ENCODE results near the gene GNPTG. TPM values are rescaled to one million over a fixed set of nuclear protein-coding genes. Genes with fewer than 3 reads are reported as not detected.

Gene GNPTG
- total and polyA plus RNA-seq, 9 of the 15 experiments (the other 6 are each of a cell fraction or from before 2014, with no cell fraction given): 0.69 to 33.3 (median 13.6) TPM

DNA sequence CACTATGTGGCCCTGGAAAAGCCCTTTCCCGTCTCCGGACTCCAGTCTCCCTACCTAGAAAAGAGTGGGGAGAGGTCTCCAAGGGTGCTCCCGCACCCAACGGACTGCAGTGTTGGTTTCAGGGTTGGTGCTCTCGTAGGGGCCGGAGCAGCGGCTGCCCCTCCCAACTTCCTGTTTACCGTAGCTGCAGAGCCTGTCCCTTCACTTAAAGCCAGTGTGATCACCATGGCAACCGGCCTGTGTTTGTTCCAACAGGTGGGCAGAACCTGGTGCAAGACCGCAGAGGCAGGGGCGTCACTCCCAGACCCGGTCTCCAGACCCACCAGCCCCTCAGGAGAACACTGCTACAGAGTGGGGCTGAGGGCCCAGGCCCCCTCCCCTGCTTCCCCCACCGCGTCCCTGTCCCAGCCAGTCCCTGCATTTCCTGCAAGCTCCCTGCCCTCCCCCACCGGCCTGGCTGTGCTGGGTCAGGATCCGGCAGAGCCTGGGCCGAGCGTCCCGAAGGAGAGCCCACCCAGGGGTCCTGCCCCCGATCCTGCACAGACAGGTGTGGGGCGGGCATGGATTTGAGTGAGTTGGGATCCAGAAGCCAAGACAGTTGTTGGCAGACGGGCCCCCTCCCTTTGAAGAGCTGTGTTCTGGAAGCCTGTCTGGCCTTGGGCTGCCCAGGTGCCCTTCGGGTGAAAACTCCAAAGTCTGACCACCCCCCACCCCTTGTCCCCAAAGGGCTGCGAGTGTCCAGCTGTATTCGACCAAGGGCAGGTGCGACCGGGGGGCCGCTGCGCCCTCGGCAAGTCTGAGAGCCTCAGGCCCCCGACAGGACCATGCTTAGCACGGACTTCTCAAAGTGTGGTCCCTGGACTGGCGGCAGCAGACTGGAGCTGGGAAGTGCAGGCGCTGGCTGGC, 19.8 kb upstream of the GNPTG start (continued):
- TF ChIP-seq, protein P1, sequence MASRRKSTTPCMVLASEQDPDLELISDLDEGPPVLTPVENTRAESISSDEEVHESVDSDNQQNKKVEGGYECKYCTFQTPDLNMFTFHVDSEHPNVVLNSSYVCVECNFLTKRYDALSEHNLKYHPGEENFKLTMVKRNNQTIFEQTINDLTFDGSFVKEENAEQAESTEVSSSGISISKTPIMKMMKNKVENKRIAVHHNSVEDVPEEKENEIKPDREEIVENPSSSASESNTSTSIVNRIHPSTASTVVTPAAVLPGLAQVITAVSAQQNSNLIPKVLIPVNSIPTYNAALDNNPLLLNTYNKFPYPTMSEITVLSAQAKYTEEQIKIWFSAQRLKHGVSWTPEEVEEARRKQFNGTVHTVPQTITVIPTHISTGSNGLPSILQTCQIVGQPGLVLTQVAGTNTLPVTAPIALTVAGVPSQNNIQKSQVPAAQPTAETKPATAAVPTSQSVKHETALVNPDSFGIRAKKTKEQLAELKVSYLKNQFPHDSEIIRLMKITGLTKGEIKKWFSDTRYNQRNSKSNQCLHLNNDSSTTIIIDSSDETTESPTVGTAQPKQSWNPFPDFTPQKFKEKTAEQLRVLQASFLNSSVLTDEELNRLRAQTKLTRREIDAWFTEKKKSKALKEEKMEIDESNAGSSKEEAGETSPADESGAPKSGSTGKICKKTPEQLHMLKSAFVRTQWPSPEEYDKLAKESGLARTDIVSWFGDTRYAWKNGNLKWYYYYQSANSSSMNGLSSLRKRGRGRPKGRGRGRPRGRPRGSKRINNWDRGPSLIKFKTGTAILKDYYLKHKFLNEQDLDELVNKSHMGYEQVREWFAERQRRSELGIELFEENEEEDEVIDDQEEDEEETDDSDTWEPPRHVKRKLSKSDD (conservative IDR thresholded peaks at IDR 0.05; ENCODE audit: low read length): no peak
- TF ChIP-seq, protein P2, sequence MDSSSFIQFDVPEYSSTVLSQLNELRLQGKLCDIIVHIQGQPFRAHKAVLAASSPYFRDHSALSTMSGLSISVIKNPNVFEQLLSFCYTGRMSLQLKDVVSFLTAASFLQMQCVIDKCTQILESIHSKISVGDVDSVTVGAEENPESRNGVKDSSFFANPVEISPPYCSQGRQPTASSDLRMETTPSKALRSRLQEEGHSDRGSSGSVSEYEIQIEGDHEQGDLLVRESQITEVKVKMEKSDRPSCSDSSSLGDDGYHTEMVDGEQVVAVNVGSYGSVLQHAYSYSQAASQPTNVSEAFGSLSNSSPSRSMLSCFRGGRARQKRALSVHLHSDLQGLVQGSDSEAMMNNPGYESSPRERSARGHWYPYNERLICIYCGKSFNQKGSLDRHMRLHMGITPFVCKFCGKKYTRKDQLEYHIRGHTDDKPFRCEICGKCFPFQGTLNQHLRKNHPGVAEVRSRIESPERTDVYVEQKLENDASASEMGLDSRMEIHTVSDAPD (CRISPR knock-in tag; IDR thresholded peaks at IDR 0.05): no peak
- TF ChIP-seq ZNF184 (CRISPR knock-in tag; IDR thresholded peaks at IDR 0.05): no peak
- TF ChIP-seq E2F3 (CRISPR knock-in tag; IDR thresholded peaks at IDR 0.05): no peak
- TF ChIP-seq FOXJ3 (CRISPR knock-in tag; IDR thresholded peaks at IDR 0.05): peak; percentile 88
- TF ChIP-seq, protein P3, sequence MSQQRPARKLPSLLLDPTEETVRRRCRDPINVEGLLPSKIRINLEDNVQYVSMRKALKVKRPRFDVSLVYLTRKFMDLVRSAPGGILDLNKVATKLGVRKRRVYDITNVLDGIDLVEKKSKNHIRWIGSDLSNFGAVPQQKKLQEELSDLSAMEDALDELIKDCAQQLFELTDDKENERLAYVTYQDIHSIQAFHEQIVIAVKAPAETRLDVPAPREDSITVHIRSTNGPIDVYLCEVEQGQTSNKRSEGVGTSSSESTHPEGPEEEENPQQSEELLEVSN (IDR thresholded peaks at IDR 0.05; ENCODE audit: borderline replicate concordance in 1 of 2, extremely low read depth in 1 of 2, insufficient read depth in 1 of 2, insufficient read length in 1 of 2, low read depth in 1 of 2, low read length in 1 of 2, poor library complexity in 1 of 2, severe bottlenecking in 1 of 2): no peak
- no peak for TF ChIP-seq CBFA2T3 (IDR thresholded peaks at IDR 0.05)
- TF ChIP-seq ZNF551 (CRISPR knock-in tag; IDR thresholded peaks at IDR 0.05): no peak
- TF ChIP-seq, protein P4, sequence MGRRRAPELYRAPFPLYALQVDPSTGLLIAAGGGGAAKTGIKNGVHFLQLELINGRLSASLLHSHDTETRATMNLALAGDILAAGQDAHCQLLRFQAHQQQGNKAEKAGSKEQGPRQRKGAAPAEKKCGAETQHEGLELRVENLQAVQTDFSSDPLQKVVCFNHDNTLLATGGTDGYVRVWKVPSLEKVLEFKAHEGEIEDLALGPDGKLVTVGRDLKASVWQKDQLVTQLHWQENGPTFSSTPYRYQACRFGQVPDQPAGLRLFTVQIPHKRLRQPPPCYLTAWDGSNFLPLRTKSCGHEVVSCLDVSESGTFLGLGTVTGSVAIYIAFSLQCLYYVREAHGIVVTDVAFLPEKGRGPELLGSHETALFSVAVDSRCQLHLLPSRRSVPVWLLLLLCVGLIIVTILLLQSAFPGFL (CRISPR knock-in tag; IDR thresholded peaks at IDR 0.05): no peak
- TF ChIP-seq, protein P5, sequence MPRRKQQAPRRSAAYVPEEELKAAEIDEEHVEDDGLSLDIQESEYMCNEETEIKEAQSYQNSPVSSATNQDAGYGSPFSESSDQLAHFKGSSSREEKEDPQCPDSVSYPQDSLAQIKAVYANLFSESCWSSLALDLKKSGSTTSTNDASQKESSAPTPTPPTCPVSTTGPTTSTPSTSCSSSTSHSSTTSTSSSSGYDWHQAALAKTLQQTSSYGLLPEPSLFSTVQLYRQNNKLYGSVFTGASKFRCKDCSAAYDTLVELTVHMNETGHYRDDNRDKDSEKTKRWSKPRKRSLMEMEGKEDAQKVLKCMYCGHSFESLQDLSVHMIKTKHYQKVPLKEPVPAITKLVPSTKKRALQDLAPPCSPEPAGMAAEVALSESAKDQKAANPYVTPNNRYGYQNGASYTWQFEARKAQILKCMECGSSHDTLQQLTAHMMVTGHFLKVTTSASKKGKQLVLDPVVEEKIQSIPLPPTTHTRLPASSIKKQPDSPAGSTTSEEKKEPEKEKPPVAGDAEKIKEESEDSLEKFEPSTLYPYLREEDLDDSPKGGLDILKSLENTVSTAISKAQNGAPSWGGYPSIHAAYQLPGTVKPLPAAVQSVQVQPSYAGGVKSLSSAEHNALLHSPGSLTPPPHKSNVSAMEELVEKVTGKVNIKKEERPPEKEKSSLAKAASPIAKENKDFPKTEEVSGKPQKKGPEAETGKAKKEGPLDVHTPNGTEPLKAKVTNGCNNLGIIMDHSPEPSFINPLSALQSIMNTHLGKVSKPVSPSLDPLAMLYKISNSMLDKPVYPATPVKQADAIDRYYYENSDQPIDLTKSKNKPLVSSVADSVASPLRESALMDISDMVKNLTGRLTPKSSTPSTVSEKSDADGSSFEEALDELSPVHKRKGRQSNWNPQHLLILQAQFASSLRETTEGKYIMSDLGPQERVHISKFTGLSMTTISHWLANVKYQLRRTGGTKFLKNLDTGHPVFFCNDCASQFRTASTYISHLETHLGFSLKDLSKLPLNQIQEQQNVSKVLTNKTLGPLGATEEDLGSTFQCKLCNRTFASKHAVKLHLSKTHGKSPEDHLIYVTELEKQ (CRISPR knock-in tag; IDR thresholded peaks at IDR 0.05): no peak
- TF ChIP-seq, protein P6, sequence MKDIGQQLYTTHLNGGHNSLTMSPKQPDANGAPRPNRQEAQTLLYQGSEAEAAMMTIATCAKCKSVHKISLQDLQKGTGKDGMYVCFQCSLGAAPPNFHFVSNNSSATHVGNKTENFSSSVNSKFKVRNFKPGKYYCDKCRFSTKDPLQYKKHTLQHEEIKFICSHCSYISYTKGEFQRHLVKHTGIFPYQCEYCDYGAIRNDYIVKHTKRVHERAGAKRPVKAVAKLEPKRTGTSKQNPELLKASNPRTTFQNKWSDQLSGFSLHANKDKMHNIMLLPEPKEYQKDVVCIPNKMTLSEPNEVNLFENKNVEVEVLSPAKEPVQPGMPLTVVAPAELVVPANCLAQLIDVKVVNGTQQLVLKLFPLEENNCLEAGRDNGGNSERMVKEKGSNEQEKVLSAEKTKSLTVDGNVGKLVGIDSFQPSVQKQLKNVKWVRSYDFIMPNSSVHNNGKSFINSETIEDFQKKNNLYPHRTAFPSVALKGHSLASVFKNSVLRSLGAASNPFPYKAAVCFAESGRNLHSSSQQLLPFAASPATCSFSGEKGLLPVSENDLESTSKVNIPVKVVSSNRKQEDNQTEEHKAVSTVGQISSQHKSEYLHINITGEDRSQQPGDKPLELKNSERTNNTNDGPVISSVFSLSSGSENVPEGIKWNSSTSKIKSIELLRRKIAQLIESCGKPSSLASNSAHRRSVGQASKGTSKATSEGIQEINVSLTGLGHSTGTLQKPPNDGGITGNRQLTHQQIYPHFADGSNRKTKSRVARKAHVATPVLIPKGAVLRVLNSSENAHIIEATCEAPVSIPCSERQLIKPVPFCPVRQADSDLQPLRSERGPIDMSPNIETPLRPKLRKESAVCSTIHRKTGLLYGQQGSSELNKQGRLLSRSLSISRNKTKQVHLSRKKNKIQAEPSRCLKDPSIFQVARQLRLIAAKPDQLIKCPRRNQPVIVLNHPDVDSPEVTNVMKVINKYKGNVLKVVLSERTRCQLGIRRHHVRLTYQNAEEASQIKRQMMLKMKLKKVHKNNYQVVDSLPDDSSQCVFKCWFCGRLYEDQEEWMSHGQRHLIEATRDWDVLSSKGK (CRISPR knock-in tag; IDR thresholded peaks at IDR 0.05): no peak
